MCF 10A (cell line): ENCODE measurements around the gene TMEM88. TPM values are rescaled to one million over a fixed set of nuclear protein-coding genes. Genes with fewer than 3 reads are reported as not detected.

Source experiments
- BruUV-seq: library from RNA; stranded (reverse); fragments of 400-500 nt; replicated peaks from 2 replicates; lab custom pipeline; 2021; lab: Mats Ljungman, UMichigan
- CTCF ChIA-PET: fragments of 300-600 bp; sonication (Branson Sonifier 250); formaldehyde crosslinking; extraction: SDS; loops from one replicate; lab custom pipeline; 2021; ENCODE audit warnings: antibody characterized with exemption, inconsistent platforms; lab: Yijun Ruan, JAX
- POLR2A ChIA-PET: fragments of 300-600, 350-650 bp; sonication (Branson Sonifier 250); formaldehyde crosslinking; extraction: SDS; loops from one replicate; lab custom pipeline; 2020; ENCODE audit warnings: antibody characterized with exemption, inconsistent platforms; lab: Yijun Ruan, JAX
- DNase-seq: peaks from one replicate; pipeline ENCODE4 v3.0.0-alpha.2; 2018; ENCODE audit not compliant: unreplicated experiment
- H3K27ac Mint-ChIP-seq: one replicate; pipeline ENCODE4 v1.8.0; 2022; ENCODE audit warnings: mild to moderate bottlenecking, low read depth, mixed read lengths; ENCODE audit not compliant: unreplicated experiment
- H3K27me3 Mint-ChIP-seq: one replicate; pipeline ENCODE4 v1.8.0; 2022; ENCODE audit warnings: mixed read lengths; ENCODE audit not compliant: insufficient read depth, unreplicated experiment
- H3K36me3 Mint-ChIP-seq: one replicate; pipeline ENCODE4 v1.8.0; 2022; ENCODE audit warnings: mild to moderate bottlenecking, moderate library complexity, mixed read lengths; ENCODE audit not compliant: insufficient read depth, unreplicated experiment
- H3K4me1 Mint-ChIP-seq: one replicate; pipeline ENCODE4 v1.8.0; 2022; ENCODE audit warnings: mixed read lengths; ENCODE audit not compliant: insufficient read depth, unreplicated experiment
- H3K4me3 Mint-ChIP-seq: one replicate; pipeline ENCODE4 v1.8.0; 2022; ENCODE audit warnings: mild to moderate bottlenecking, moderate library complexity, mixed read lengths; ENCODE audit not compliant: unreplicated experiment
- H3K9me3 Mint-ChIP-seq: one replicate; pipeline ENCODE4 v1.8.0; 2022; ENCODE audit warnings: mixed read lengths; ENCODE audit not compliant: unreplicated experiment
- CTCF ChIP-seq: fragments of 200-600 bp; IDR thresholded peaks from one replicate; pipeline ENCODE4 v1.8.0; 2022; ENCODE audit warnings: antibody characterized with exemption, mild to moderate bottlenecking; ENCODE audit not compliant: unreplicated experiment
- intact Hi-C: fragments of 100-400 bp; cut with micrococcal nuclease; formaldehyde crosslinking; loops from 2 replicates; pipeline ENCODE4 v1.14.1; 2022
- total RNA-seq: library from RNA; stranded (reverse); gene quantifications from 2 replicates; pipeline ENCODE4 v1.2.3, GENCODE V29; 2022

The TMEM88 gene
- total RNA-seq, 1 experiment from 2014 or later = 4.4 TPM

GRCh38 chr17:7887482-7888183 lies 32.8 kb downstream of the TMEM88 start:
- intact Hi-C loops = loop anchor here (2.0 kb wide), 1 partner anchor 51 kb away; no protein-coding TSS in a partner anchor
- Mint-ChIP-seq H3K27ac (no peak overlapping the region), H3K9me3 (no peaks in the 10 kb centered on the region), H3K4me1 (no peaks in the 10 kb centered on the region), H3K4me3 (no peak overlapping the region), H3K36me3 (peaks cover 37% of the 10 kb centered on the region), H3K27me3 (no peaks in the 10 kb centered on the region)
- no peak for TF ChIP-seq CTCF
- POLR2A ChIA-PET = no interaction called here
- no TSS peak for BruUV-seq
- DNase-seq = peak; percentile 97
- CTCF ChIA-PET = no interaction called here

GRCh38 chr17:7888184-7888920 lies 33.5 kb downstream of the TMEM88 start, which contains the start of gene CHD3:
CHD3 (plus strand) TSS chr17:7888789; CDS start chr17:7889001, 212 bp downstream.
- no peaks in the 10 kb centered on the region for H3K9me3 Mint-ChIP-seq
- POLR2A ChIA-PET = interaction anchor here (0.6 to 1.6 kb wide), 8 partner anchors 12 to 231 kb away, joined by 3 to 7 read pairs (median 6); partner anchors contain the start of genes ALOXE3, CNTROB, KDM6B and NAA38
- intact Hi-C loops = no loop called here
- no peaks in the 10 kb centered on the region for H3K4me1 Mint-ChIP-seq
- no peak within 1 kb of the TSS for H3K27ac Mint-ChIP-seq
- no peak within 1 kb of the TSS for H3K4me3 Mint-ChIP-seq
- peak; percentile 18 for DNase-seq
- H3K36me3 Mint-ChIP-seq = peaks cover 38% of the 10 kb centered on the region
- TF ChIP-seq CTCF = no peak
- no TSS peak for BruUV-seq
- CTCF ChIA-PET = interaction anchor here (0.6 to 3.6 kb wide), 8 partner anchors 10 to 44 kb away, joined by 3 to 25 read pairs (median 4); partner anchors contain the start of genes CNTROB and TRAPPC1
- no peaks in the 10 kb centered on the region for H3K27me3 Mint-ChIP-seq

- TF ChIP-seq CTCF = peak; percentile 28
- intact Hi-C loops = no loop called here
- H3K9me3 Mint-ChIP-seq = no peaks in the 10 kb centered on the region
- no TSS peak for BruUV-seq
- H3K4me1 Mint-ChIP-seq = no peaks in the 10 kb centered on the region
- CTCF ChIA-PET = interaction anchor here (0.6 to 3.6 kb wide), 8 partner anchors 9 to 993 kb away, joined by 3 to 25 read pairs (median 4); partner anchors contain the start of genes CNTROB and TRAPPC1
- peaks cover 48% of the 10 kb centered on the region for H3K36me3 Mint-ChIP-seq
- DNase-seq = peak; percentile 98
- POLR2A ChIA-PET = interaction anchor here (0.6 to 1.6 kb wide), 8 partner anchors 11 to 230 kb away, joined by 3 to 7 read pairs (median 6); partner anchors contain the start of genes ALOXE3, CNTROB, KDM6B and NAA38
- H3K27me3 Mint-ChIP-seq = no peaks in the 10 kb centered on the region
- no peak overlapping the region for H3K4me3 Mint-ChIP-seq
- H3K27ac Mint-ChIP-seq = no peak overlapping the region
Measured at GRCh38 chr17:7889166-7889955, 34.5 kb downstream of the TMEM88 start.
